ENCODE results near the gene SYNJ1. TPM values are rescaled to one million over a fixed set of nuclear protein-coding genes. Genes with fewer than 3 reads are reported as not detected.

The SYNJ1 gene
- total and polyA plus RNA-seq, 9 of the 15 experiments (the other 6 are each of a cell fraction or from before 2014, with no cell fraction given) = 2.4 to 10.6 (median 5.6) TPM

DNA sequence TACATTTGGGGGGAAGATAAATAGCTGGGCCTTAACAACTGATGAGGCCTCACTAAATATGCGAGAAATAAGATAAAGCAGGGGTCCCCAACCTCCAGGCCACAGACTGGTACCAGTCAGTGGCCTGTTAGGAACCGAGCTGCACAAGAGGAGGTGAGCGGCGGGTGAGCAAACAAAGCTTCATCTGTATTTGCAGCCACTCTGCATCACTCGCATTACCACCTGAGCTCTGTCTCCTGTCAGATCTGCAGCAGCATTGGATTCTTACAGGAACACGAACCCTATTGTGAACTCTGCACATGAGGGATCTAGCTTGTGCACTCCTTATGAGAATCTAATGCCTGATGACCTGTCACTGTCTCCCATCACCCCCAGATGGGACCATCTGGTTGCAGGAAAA, 48.9 kb upstream of the SYNJ1 start:
- H3K4me2 ChIP-seq (ENCODE audit: insufficient read depth, low read length) = no peak overlapping the region
- in situ Hi-C loops (cut with MboI) = no loop called here
- ChIA-PET POLR2A (interaction anchor here (0.7 to 1.8 kb wide), 3 partner anchors 13 to 37 kb away, joined by 3 to 4 read pairs (median 4); a partner anchor contains a TSS), CTCF (ENCODE audit: low intra/inter-chr PET ratio) (no interaction called here)
- no peaks in the 10 kb centered on the region for H4K20me1 ChIP-seq (replicated peaks; ENCODE audit: control insufficient read depth, insufficient read depth, low read length)
- H3K27ac ChIP-seq (ENCODE audit: extremely low read depth, low read depth, low read length) = no peak overlapping the region
- H3K9me1 ChIP-seq (ENCODE audit: control insufficient read depth, insufficient read depth, low read length) = no peaks in the 10 kb centered on the region
- no peak overlapping the region for H2AFZ ChIP-seq (ENCODE audit: low read depth, low read length)
- peaks cover 0 to 4% of the 10 kb centered on the region in 2 experiments; a peak in 2 of 5 replicates for H3K4me1 ChIP-seq (replicated peaks in 1 of 2; ENCODE audit: control insufficient read depth in 2 of 2, insufficient read depth in 2 of 2, low read length in 2 of 2)
- no peak overlapping the region for H3K9ac ChIP-seq (ENCODE audit: insufficient read depth in 1 of 2, low read depth in 2 of 2, low read length in 2 of 2)
- H3K36me3 ChIP-seq (ENCODE audit: control insufficient read depth, insufficient read depth, low read length) = no peaks in the 10 kb centered on the region
- H3K4me3 ChIP-seq = no peak overlapping the region
- H3K79me2 ChIP-seq (ENCODE audit: control insufficient read depth, insufficient read depth, low read length) = peaks cover 6% of the 10 kb centered on the region; the same call in 1 of the 3 replicates
- WGBS (ENCODE audit: insufficient coverage, low coverage, missing lambda C conversion rate) = 57% methylated on average over 6 of the region's 6 CpGs
- intact Hi-C loops (cut with micrococcal nuclease) = no loop called here
- DNase-seq (ENCODE audit: extremely low read depth in 1 of 4, low spot score in 3 of 4) = no peak
- no peak for FAIRE-seq
- no peak for ATAC-seq
- no peaks in the 10 kb centered on the region; a peak in 1 of 5 replicates for H3K27me3 ChIP-seq (ENCODE audit: control insufficient read depth in 2 of 2, insufficient read depth in 2 of 2, low read length in 2 of 2)
- BruUV-seq (replicated peaks) = no TSS peak
- no peaks in the 10 kb centered on the region for H3K9me3 ChIP-seq (replicated peaks; ENCODE audit: control insufficient read depth, insufficient read depth, low read depth, low read length)
- no peak for TF ChIP-seq HDGF (IDR thresholded peaks at IDR 0.05)
- TF ChIP-seq, protein P1, sequence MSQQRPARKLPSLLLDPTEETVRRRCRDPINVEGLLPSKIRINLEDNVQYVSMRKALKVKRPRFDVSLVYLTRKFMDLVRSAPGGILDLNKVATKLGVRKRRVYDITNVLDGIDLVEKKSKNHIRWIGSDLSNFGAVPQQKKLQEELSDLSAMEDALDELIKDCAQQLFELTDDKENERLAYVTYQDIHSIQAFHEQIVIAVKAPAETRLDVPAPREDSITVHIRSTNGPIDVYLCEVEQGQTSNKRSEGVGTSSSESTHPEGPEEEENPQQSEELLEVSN (IDR thresholded peaks at IDR 0.05; ENCODE audit: borderline replicate concordance in 1 of 2, extremely low read depth in 1 of 2, insufficient read depth in 1 of 2, insufficient read length in 1 of 2, low read depth in 1 of 2, low read length in 1 of 2, poor library complexity in 1 of 2, severe bottlenecking in 1 of 2) = no peak
- TF ChIP-seq, protein P2, sequence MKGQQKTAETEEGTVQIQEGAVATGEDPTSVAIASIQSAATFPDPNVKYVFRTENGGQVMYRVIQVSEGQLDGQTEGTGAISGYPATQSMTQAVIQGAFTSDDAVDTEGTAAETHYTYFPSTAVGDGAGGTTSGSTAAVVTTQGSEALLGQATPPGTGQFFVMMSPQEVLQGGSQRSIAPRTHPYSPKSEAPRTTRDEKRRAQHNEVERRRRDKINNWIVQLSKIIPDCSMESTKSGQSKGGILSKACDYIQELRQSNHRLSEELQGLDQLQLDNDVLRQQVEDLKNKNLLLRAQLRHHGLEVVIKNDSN (CRISPR knock-in tag; IDR thresholded peaks at IDR 0.05) = no peak
- TF ChIP-seq TGIF2 (CRISPR knock-in tag; IDR thresholded peaks at IDR 0.05) = no peak
- TF ChIP-seq JUN (IDR thresholded peaks at IDR 0.05; ENCODE audit: borderline replicate concordance, low read depth, low read length) = no peak
- TF ChIP-seq JUN (CRISPR knock-in tag; IDR thresholded peaks at IDR 0.05; ENCODE audit: borderline replicate concordance) = no peak
- no peak for TF ChIP-seq TCF7L2 (IDR thresholded peaks at IDR 0.05; ENCODE audit: low read depth, low read length)
- TF ChIP-seq ARNT (IDR thresholded peaks at IDR 0.05) = no peak
- no peak for TF ChIP-seq CHD4 (IDR thresholded peaks at IDR 0.05; ENCODE audit: insufficient read depth, insufficient replicate concordance, low read depth, low read length, poor library complexity, severe bottlenecking)
- no peak for TF ChIP-seq HDAC1 (IDR thresholded peaks at IDR 0.05)
- TF ChIP-seq HMGN3 (IDR thresholded peaks at IDR 0.05; ENCODE audit: borderline replicate concordance, extremely low read depth, insufficient read length, low read depth, low read length) = no peak
- no peak for TF ChIP-seq ZNF830 (CRISPR knock-in tag; IDR thresholded peaks at IDR 0.05)
- no peak for TF ChIP-seq MAFK (IDR thresholded peaks at IDR 0.05; ENCODE audit: low read length)
- TF ChIP-seq TSC22D4 (tag; IDR thresholded peaks at IDR 0.05) = no peak
- no peak for TF ChIP-seq FOSL1 (tag; conservative IDR thresholded peaks at IDR 0.05)
- no peak for TF ChIP-seq TAL1 (IDR thresholded peaks at IDR 0.05)
- TF ChIP-seq, protein P3, sequence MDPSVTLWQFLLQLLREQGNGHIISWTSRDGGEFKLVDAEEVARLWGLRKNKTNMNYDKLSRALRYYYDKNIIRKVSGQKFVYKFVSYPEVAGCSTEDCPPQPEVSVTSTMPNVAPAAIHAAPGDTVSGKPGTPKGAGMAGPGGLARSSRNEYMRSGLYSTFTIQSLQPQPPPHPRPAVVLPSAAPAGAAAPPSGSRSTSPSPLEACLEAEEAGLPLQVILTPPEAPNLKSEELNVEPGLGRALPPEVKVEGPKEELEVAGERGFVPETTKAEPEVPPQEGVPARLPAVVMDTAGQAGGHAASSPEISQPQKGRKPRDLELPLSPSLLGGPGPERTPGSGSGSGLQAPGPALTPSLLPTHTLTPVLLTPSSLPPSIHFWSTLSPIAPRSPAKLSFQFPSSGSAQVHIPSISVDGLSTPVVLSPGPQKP (CRISPR knock-in tag; IDR thresholded peaks at IDR 0.05) = no peak
- TF ChIP-seq KLF1 (tag; IDR thresholded peaks at IDR 0.05) = no peak

Measured in K562 (cell line).